Nephron progenitor cell (in vitro differentiated cells): Measurements from ENCODE around the gene TCP11L2.

Experiments
- DNase-seq: peaks from one replicate; pipeline ENCODE4 v3.0.0; 2021
- H3K27ac Mint-ChIP-seq: 2 replicates; pipeline ENCODE4 v1.8.0; 2021; ENCODE audit warnings: mild to moderate bottlenecking, moderate library complexity, mixed read lengths
- H3K27me3 Mint-ChIP-seq: 2 replicates; pipeline ENCODE4 v1.8.0; 2021; ENCODE audit warnings: mild to moderate bottlenecking, low read depth, mixed read lengths; ENCODE audit not compliant: poor library complexity
- H3K36me3 Mint-ChIP-seq: 2 replicates; pipeline ENCODE4 v1.8.0; 2021; ENCODE audit warnings: low read depth, mixed read lengths
- H3K4me1 Mint-ChIP-seq: 2 replicates; pipeline ENCODE4 v1.8.0; 2021; ENCODE audit warnings: mixed read lengths
- H3K4me3 Mint-ChIP-seq: 2 replicates; pipeline ENCODE4 v1.8.0; 2021; ENCODE audit warnings: mild to moderate bottlenecking, moderate library complexity, mixed read lengths
- H3K9me3 Mint-ChIP-seq: 2 replicates; pipeline ENCODE4 v1.8.0; 2021; ENCODE audit warnings: mild to moderate bottlenecking, moderate library complexity, mixed read lengths
- CTCF ChIP-seq: fragments of 200-600 bp; sonication (generic); IDR thresholded peaks from 2 replicates; pipeline ENCODE4 v1.5.0; 2021; ENCODE audit warnings: antibody characterized with exemption

TCP11L2 gene

GRCh38 chr12:106289196-106289681, 13.3 kb upstream of the TCP11L2 start:
- no peak overlapping the region for H3K27ac Mint-ChIP-seq
- H3K4me3 Mint-ChIP-seq, result no peak overlapping the region
- H3K4me1 Mint-ChIP-seq, result peaks cover 8% of the 10 kb centered on the region
- no peaks in the 10 kb centered on the region for H3K9me3 Mint-ChIP-seq
- no peak for DNase-seq
- no peaks in the 10 kb centered on the region for H3K36me3 Mint-ChIP-seq
- no peak for TF ChIP-seq CTCF
- peaks cover 10% of the 10 kb centered on the region for H3K27me3 Mint-ChIP-seq

- Mint-ChIP-seq H3K4me3 (no peak overlapping the region), H3K27me3 (peaks cover 10% of the 10 kb centered on the region), H3K9me3 (no peaks in the 10 kb centered on the region), H3K4me1 (peaks cover 7% of the 10 kb centered on the region), H3K27ac (no peak overlapping the region), H3K36me3 (no peaks in the 10 kb centered on the region)
- no peak for DNase-seq
- TF ChIP-seq CTCF, result no peak
Observed at GRCh38 chr12:106290666-106291065, 11.9 kb upstream of the TCP11L2 start.

GRCh38 chr12:106291342-106291741, 11.2 kb upstream of the TCP11L2 start:
- no peak for DNase-seq
- no peak overlapping the region for H3K27ac Mint-ChIP-seq
- no peaks in the 10 kb centered on the region for H3K36me3 Mint-ChIP-seq
- H3K27me3 Mint-ChIP-seq, result peaks cover 10% of the 10 kb centered on the region
- TF ChIP-seq CTCF, result no peak
- peaks cover under 1% of the 10 kb centered on the region for H3K4me1 Mint-ChIP-seq
- H3K9me3 Mint-ChIP-seq, result no peaks in the 10 kb centered on the region
- H3K4me3 Mint-ChIP-seq, result no peak overlapping the region

- H3K36me3 Mint-ChIP-seq, result no peaks in the 10 kb centered on the region
- no peaks in the 10 kb centered on the region for H3K4me1 Mint-ChIP-seq
- no peak for TF ChIP-seq CTCF
- peaks cover 10% of the 10 kb centered on the region for H3K27me3 Mint-ChIP-seq
- no peaks in the 10 kb centered on the region for H3K9me3 Mint-ChIP-seq
- H3K27ac Mint-ChIP-seq, result no peak overlapping the region
- no peak for DNase-seq
- no peak overlapping the region for H3K4me3 Mint-ChIP-seq
Observed at GRCh38 chr12:106292339-106292738, 10.2 kb upstream of the TCP11L2 start.

- H3K27ac Mint-ChIP-seq, result no peak overlapping the region
- H3K4me3 Mint-ChIP-seq, result no peak overlapping the region
- no peak for TF ChIP-seq CTCF
- no peak for DNase-seq
- H3K4me1 Mint-ChIP-seq, result peaks cover 18% of the 10 kb centered on the region
- H3K27me3 Mint-ChIP-seq, result peaks cover 14% of the 10 kb centered on the region
- H3K9me3 Mint-ChIP-seq, result no peaks in the 10 kb centered on the region
- no peaks in the 10 kb centered on the region for H3K36me3 Mint-ChIP-seq
Observed at GRCh38 chr12:106296179-106296877, 6.2 kb upstream of the TCP11L2 start.

GRCh38 chr12:106297075-106297474, 5.5 kb upstream of the TCP11L2 start:
- Mint-ChIP-seq H3K4me1 (peaks cover 26% of the 10 kb centered on the region), H3K27ac (no peak overlapping the region), H3K9me3 (no peaks in the 10 kb centered on the region), H3K36me3 (no peaks in the 10 kb centered on the region), H3K27me3 (peaks cover 10% of the 10 kb centered on the region), H3K4me3 (no peak overlapping the region)
- no peak for DNase-seq
- no peak for TF ChIP-seq CTCF
